Activated CD4-positive, alpha-beta memory T cell treated with anti-CD3 and anti-CD28 coated beads, Interleukin-2, amount 10 ng/mL, durations not matched to agents 7 days and 5 days (primary cell): Measurements from ENCODE around the gene POMP. TPM values are rescaled to one million over a fixed set of nuclear protein-coding genes. Genes with fewer than 3 reads are reported as not detected.

ENCODE experiments used
- CTCF ChIA-PET: fragments of 350-600 bp; sonication (Branson Sonifier 250); formaldehyde crosslinking; loops from one replicate; lab custom pipeline; 2021; ENCODE audit warnings: antibody characterized with exemption, inconsistent platforms; lab: Charles Lee
- POLR2A ChIA-PET: fragments of 350-600 bp; sonication (Branson Sonifier 250); formaldehyde crosslinking; loops from one replicate; lab custom pipeline; 2021; ENCODE audit warnings: antibody characterized with exemption; lab: Charles Lee
- DNase-seq: peaks from one replicate; pipeline ENCODE4 v3.0.0-alpha.2; 2020
- H3K27ac Mint-ChIP-seq: one replicate; pipeline ENCODE4 v1.8.0; 2021; ENCODE audit warnings: mild to moderate bottlenecking, mixed read lengths
- H3K27me3 Mint-ChIP-seq: one replicate; pipeline ENCODE4 v1.8.0; 2021; ENCODE audit warnings: mixed read lengths
- H3K36me3 Mint-ChIP-seq: one replicate; pipeline ENCODE4 v1.8.0; 2021; ENCODE audit warnings: low read depth, mixed read lengths
- H3K4me1 Mint-ChIP-seq: one replicate; pipeline ENCODE4 v1.8.0; 2021; ENCODE audit warnings: mixed read lengths
- H3K4me3 Mint-ChIP-seq: one replicate; pipeline ENCODE4 v1.8.0; 2021; ENCODE audit warnings: mild to moderate bottlenecking, mixed read lengths
- H3K9me3 Mint-ChIP-seq: one replicate; pipeline ENCODE4 v1.8.0; 2021; ENCODE audit warnings: mixed read lengths
- total RNA-seq, 2 experiments: library from RNA; stranded (reverse); gene quantifications; one replicate each; pipeline ENCODE4 v1.2.3, GENCODE V29; 2021

Gene POMP
- total RNA-seq, 2 experiments from 2014 or later: 75.1 to 76.6 TPM

DNA sequence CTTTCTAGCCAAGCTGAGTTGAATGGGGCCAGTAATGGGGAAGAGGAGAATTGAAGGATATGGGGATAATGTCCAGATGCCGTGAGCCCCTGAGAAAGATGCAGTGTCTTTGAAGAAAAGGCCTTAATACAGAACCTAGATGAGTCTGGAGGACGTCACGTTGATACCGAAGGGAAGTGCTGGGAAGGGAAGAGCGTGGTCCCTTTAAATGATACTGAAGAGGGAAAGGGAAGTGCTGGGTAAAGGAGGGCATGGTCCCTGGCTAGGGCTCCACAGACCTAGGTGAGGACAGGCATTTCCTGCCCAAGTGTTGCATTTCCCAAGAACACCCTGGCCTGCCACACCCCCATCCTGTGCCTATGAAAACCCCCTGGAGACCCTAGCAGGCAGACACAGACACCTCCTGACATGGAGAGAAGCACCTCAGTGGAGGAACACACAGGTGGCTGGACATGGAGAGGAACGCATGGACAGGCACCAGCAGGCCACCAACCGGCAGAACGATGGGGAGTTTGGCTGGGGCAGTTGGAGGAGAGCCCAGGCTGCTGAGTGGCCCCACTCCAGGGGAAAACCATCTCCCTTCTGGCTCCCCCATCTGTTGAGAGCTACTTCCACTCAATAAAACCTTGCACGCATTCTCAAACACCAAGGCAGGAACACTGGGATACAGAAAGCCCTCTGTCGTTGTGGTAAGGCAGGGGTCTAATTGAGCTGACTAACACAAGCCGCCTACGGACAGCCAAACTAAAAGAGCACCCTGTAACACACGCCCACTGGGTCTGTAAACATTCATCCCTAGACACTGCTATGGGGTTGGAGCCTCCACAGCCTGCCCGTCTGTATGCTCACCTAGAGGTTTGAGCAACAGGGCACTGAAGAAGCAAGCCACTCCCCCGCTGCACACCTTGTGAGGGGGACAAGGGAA lies 34.9 kb upstream of the POMP start:
- Mint-ChIP-seq H3K36me3 (no peaks in the 10 kb centered on the region), H3K4me3 (no peak overlapping the region), H3K9me3 (no peaks in the 10 kb centered on the region), H3K27me3 (peaks cover 19% of the 10 kb centered on the region), H3K27ac (no peak overlapping the region), H3K4me1 (peaks cover 7% of the 10 kb centered on the region)
- ChIA-PET CTCF (no interaction called here), POLR2A (no interaction called here)
- DNase-seq: no peak

DNA sequence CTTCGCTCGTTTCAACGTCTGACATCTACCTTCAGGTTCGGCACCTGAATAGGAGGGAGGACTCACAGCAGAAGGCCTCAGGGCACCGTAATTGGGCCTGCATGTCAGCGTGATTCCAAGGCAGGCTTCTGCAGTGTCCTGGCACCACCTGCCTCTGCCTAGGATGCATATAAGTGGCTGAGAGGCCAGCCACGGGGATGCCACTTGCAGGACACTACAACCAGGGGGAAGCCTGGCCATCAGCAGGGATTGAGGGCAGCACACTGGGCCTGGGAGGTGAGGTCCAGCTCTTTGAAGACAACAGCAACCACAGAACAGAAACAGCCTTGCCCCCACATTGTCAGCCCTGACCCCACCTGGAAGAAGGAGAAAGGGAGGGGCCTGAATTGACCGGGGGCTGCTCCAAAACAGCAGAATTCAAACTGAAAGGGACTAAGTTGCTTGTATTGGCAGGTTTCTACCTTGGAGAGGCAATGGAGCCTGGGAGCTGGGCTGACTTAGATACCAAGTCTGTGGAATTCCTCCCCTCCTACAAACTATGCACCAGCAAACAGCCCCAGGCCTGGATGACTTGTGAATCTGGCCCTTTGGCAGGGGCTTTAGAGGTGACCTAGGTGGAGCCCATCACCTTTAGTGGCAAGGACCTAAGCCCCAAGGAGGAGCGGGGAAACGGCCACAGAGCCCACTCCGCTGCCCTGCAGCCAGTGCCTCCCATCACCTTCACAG lies 34.1 kb upstream of the POMP start:
- no peak overlapping the region for H3K27ac Mint-ChIP-seq
- peaks cover 7% of the 10 kb centered on the region for H3K4me1 Mint-ChIP-seq
- no peaks in the 10 kb centered on the region for H3K9me3 Mint-ChIP-seq
- H3K27me3 Mint-ChIP-seq: peaks cover 22% of the 10 kb centered on the region
- H3K4me3 Mint-ChIP-seq: no peak overlapping the region
- ChIA-PET POLR2A (no interaction called here), CTCF (no interaction called here)
- no peak for DNase-seq
- H3K36me3 Mint-ChIP-seq: no peaks in the 10 kb centered on the region

DNA sequence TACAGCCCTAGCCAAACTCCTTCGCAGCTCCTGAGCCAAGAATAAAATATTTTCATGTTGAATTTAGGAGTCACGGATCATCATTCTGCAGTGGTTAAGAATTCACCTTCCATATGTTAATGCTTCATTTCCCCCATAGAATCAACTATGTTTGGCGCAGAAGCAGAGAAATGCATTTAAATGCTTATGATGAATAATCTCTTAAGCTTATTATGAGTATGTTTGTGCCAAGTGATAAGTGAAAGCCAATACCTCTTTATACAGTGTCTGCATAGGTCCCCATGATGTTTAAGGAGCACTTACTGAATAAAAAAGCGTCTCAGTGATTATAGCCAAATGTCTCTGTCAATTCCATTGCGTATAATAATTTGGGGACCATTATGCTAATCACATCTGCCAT lies 32.7 kb upstream of the POMP start:
- DNase-seq: no peak
- Mint-ChIP-seq H3K4me1 (peaks cover 7% of the 10 kb centered on the region), H3K27me3 (peaks cover 25% of the 10 kb centered on the region), H3K4me3 (no peak overlapping the region), H3K9me3 (no peaks in the 10 kb centered on the region), H3K27ac (no peak overlapping the region), H3K36me3 (no peaks in the 10 kb centered on the region)
- POLR2A ChIA-PET: no interaction called here
- CTCF ChIA-PET: no interaction called here

DNA sequence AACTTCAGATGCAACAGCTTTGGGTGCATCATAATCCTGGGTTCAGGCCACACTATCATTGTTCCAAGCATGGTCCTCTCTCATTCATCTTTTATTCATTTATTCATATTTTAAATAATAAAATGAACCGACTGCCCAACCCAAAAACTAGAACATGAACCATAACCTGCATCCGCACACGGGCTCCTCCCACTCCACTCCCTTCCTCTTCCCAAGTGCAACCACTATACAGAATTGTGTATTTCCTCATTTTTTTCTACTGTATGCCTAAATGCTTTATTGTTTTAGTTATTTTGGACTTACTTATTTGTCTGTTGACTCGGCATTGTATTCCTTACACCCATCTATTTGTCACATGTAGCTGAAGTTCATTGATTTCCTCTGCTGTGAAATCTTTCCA lies 30.7 kb upstream of the POMP start:
- Mint-ChIP-seq H3K27me3 (peaks cover 25% of the 10 kb centered on the region), H3K9me3 (no peaks in the 10 kb centered on the region), H3K36me3 (no peaks in the 10 kb centered on the region), H3K4me3 (no peak overlapping the region), H3K27ac (no peak overlapping the region), H3K4me1 (peaks cover 7% of the 10 kb centered on the region)
- ChIA-PET CTCF (no interaction called here), POLR2A (interaction anchor here (1.2 kb wide), 1 partner anchor 31 kb away, joined by 4 read pairs; the partner anchor contains the start of gene POMP)
- DNase-seq: no peak

DNA sequence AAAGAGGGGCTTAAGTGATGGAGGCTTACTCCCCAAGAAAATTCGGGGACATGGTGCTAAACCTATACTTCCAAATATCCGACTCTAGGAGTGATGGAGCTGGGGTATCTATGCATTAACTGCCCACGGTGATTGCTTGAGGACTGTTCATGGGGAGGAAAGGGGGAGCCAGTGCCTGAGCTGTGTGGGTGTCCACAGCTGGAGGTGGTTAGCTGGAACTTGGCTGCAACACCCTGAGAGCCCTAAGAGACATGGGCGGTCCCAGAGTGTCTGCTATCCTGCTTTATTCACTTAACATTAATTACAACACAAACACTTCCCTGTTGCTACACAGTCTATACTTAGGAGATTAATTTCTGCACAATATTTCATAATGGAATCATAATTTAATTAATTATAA lies 28.1 kb upstream of the POMP start:
- DNase-seq: no peak
- Mint-ChIP-seq H3K4me3 (no peak overlapping the region), H3K27me3 (peaks cover 34% of the 10 kb centered on the region), H3K4me1 (no peaks in the 10 kb centered on the region), H3K9me3 (no peaks in the 10 kb centered on the region), H3K36me3 (no peaks in the 10 kb centered on the region), H3K27ac (no peak overlapping the region)
- ChIA-PET CTCF (interaction anchor here (1.0 kb wide), 1 partner anchor 306 kb away, joined by 4 read pairs; no protein-coding TSS in a partner anchor), POLR2A (no interaction called here)

DNA sequence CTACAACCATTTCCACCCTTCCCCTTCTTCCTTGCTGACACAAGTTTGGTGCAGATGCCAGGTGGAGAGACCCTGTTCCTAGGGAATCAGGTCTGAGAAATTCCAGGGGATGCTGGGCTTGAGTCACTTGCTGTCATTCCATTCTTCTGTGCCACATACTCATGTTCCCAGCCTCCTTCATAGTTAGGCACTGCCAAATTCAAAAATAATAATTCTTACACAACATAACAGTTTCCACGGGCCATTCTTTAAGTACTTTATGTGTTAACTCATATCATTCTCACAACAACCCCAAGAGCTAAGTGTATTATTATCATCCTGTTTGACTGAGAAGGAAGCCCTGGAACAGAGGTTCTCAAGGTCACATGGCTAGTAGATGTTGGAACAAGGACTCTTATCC lies 27.1 kb upstream of the POMP start:
- H3K27me3 Mint-ChIP-seq: peaks cover 33% of the 10 kb centered on the region
- CTCF ChIA-PET: interaction anchor here (1.0 kb wide), 1 partner anchor 307 kb away, joined by 4 read pairs; no protein-coding TSS in a partner anchor
- no peak for DNase-seq
- POLR2A ChIA-PET: interaction anchor here (1.5 kb wide), 1 partner anchor 27 kb away, joined by 3 read pairs; the partner anchor contains the start of gene POMP
- H3K4me1 Mint-ChIP-seq: peaks cover 4% of the 10 kb centered on the region
- no peaks in the 10 kb centered on the region for H3K9me3 Mint-ChIP-seq
- H3K4me3 Mint-ChIP-seq: no peak overlapping the region
- H3K27ac Mint-ChIP-seq: no peak overlapping the region
- no peaks in the 10 kb centered on the region for H3K36me3 Mint-ChIP-seq

DNA sequence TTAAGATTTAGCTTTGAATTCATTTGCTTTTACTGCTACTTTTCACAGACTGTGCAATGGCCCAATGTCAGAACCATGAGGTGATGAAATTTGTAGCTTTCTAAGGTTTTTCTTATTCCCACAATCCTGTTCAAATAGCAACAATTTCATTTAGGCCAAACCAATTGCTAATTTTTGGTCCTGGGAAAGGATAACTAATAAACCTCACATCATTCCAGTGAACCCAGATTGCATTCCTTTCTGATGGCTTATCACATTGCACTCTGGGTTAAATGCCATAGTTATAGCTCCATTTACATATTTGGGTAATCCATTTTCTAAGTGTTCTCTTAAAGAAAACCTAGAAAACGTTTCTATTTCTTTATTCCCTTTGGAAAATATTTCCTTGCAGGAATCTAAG lies 22.9 kb upstream of the POMP start:
- peaks cover 17% of the 10 kb centered on the region for H3K27me3 Mint-ChIP-seq
- no peaks in the 10 kb centered on the region for H3K9me3 Mint-ChIP-seq
- ChIA-PET CTCF (interaction anchor here (0.9 to 2.1 kb wide), 3 partner anchors 18 to 313 kb away, joined by 3 to 10 read pairs (median 6); no protein-coding TSS in a partner anchor), POLR2A (interaction anchor here (0.6 to 1.6 kb wide), 2 partner anchors 23 to 312 kb away, joined by 3 to 8 read pairs; partner anchors contain the start of gene POMP)
- H3K36me3 Mint-ChIP-seq: no peaks in the 10 kb centered on the region
- H3K4me1 Mint-ChIP-seq: peaks cover 7% of the 10 kb centered on the region
- H3K27ac Mint-ChIP-seq: no peak overlapping the region
- no peak overlapping the region for H3K4me3 Mint-ChIP-seq
- DNase-seq: no peak

GRCh38 chr13:28636677-28637317 lies 22.1 kb upstream of the POMP start:
- Mint-ChIP-seq H3K9me3 (no peaks in the 10 kb centered on the region), H3K36me3 (no peaks in the 10 kb centered on the region), H3K4me3 (no peak overlapping the region), H3K4me1 (peaks cover 7% of the 10 kb centered on the region), H3K27ac (no peak overlapping the region), H3K27me3 (peaks cover 17% of the 10 kb centered on the region)
- ChIA-PET CTCF (interaction anchor here (0.7 to 2.1 kb wide), 5 partner anchors 17 to 314 kb away, joined by 3 to 10 read pairs (median 4); no protein-coding TSS in a partner anchor), POLR2A (interaction anchor here (1.6 kb wide), 1 partner anchor 22 kb away, joined by 8 read pairs; the partner anchor contains the start of gene POMP)
- DNase-seq: peak; percentile 53

GRCh38 chr13:28637714-28638355 lies 21.1 kb upstream of the POMP start:
- CTCF ChIA-PET: interaction anchor here (0.7 to 2.1 kb wide), 3 partner anchors 16 to 208 kb away, joined by 3 to 6 read pairs (median 4); no protein-coding TSS in a partner anchor
- H3K36me3 Mint-ChIP-seq: no peaks in the 10 kb centered on the region
- peaks cover 17% of the 10 kb centered on the region for H3K27me3 Mint-ChIP-seq
- peaks cover 7% of the 10 kb centered on the region for H3K4me1 Mint-ChIP-seq
- DNase-seq: no peak
- no peaks in the 10 kb centered on the region for H3K9me3 Mint-ChIP-seq
- POLR2A ChIA-PET: no interaction called here
- no peak overlapping the region for H3K27ac Mint-ChIP-seq
- H3K4me3 Mint-ChIP-seq: no peak overlapping the region

- no peak overlapping the region for H3K4me3 Mint-ChIP-seq
- ChIA-PET CTCF (interaction anchor here (0.8 kb wide), 1 partner anchor 158 kb away, joined by 3 read pairs; no protein-coding TSS in a partner anchor), POLR2A (interaction anchor here (1.1 kb wide), 1 partner anchor 20 kb away, joined by 3 read pairs; the partner anchor contains the start of gene POMP)
- H3K36me3 Mint-ChIP-seq: no peaks in the 10 kb centered on the region
- no peaks in the 10 kb centered on the region for H3K9me3 Mint-ChIP-seq
- no peak for DNase-seq
- peaks cover 7% of the 10 kb centered on the region for H3K4me1 Mint-ChIP-seq
- H3K27ac Mint-ChIP-seq: no peak overlapping the region
- peaks cover 17% of the 10 kb centered on the region for H3K27me3 Mint-ChIP-seq
Observed at GRCh38 chr13:28638756-28639155, 20.2 kb upstream of the POMP start.

- Mint-ChIP-seq H3K36me3 (no peaks in the 10 kb centered on the region), H3K27me3 (peaks cover 9% of the 10 kb centered on the region), H3K4me1 (peaks cover 7% of the 10 kb centered on the region), H3K9me3 (no peaks in the 10 kb centered on the region), H3K4me3 (no peak overlapping the region), H3K27ac (no peak overlapping the region)
- ChIA-PET CTCF (no interaction called here), POLR2A (interaction anchor here (0.6 kb wide), 1 partner anchor 293 kb away, joined by 3 read pairs; no protein-coding TSS in a partner anchor)
- DNase-seq: no peak
Observed at GRCh38 chr13:28640861-28641599, 17.9 kb upstream of the POMP start.
